GM12873 (cell line): ENCODE results near the gene NHLRC4.

Experiments used
- CTCF ChIP-seq: IDR thresholded peaks from 2 replicates; pipeline ENCODE4 v1.5.1; 2012; ENCODE audit warnings: low read depth, mild to moderate bottlenecking, moderate library complexity, low read length, control low read depth; ENCODE audit not compliant: insufficient read depth; ENCODE audit errors: missing control alignments

Gene NHLRC4

GRCh38 chr16:556474-557173 is 10.2 kb upstream of the NHLRC4 start:
- no peak for TF ChIP-seq CTCF

- TF ChIP-seq CTCF = no peak
Measured at GRCh38 chr16:557463-558297, 9.1 kb upstream of the NHLRC4 start.

- no peak for TF ChIP-seq CTCF
Measured at GRCh38 chr16:558298-559020, 8.3 kb upstream of the NHLRC4 start.

GRCh38 chr16:559021-559380 is 7.8 kb upstream of the NHLRC4 start:
- no peak for TF ChIP-seq CTCF

GRCh38 chr16:559411-560203 is 7.2 kb upstream of the NHLRC4 start:
- no peak for TF ChIP-seq CTCF

- TF ChIP-seq CTCF = no peak
Measured at GRCh38 chr16:560204-560700, 6.6 kb upstream of the NHLRC4 start, which contains the start of gene PRR35. PRR35 (plus strand) TSS chr16:560394; CDS start chr16:563295, 2,901 bp downstream.
